ENCODE results near the gene BOLL. TPM values are rescaled to one million over a fixed set of nuclear protein-coding genes. Genes with fewer than 3 reads are reported as not detected.

Gene BOLL
- total and polyA plus RNA-seq, 2 donors (not counting 1 experiment from before 2014, with no cell fraction given): not detected

- no peak for DNase-seq (ENCODE audit: low read depth in 2 of 2)
- Histone ChIP-seq H2AFZ (ENCODE audit: low read length) (no peak overlapping the region), H3K36me3 (ENCODE audit: control insufficient read depth, insufficient read depth, low read length) (no peaks in the 10 kb centered on the region), H3K9me3 (ENCODE audit: control insufficient read depth, insufficient read depth, low read depth, low read length) (no peaks in the 10 kb centered on the region), H3K79me2 (ENCODE audit: control insufficient read depth, insufficient read depth, low read length) (no peaks in the 10 kb centered on the region), H4K20me1 (ENCODE audit: control insufficient read depth, extremely low read depth, insufficient read depth, low read length) (no peaks in the 10 kb centered on the region), H3K27ac (ENCODE audit: insufficient read depth, low read length) (no peak overlapping the region), H3K4me3 (replicated peaks in 1 of 4; ENCODE audit: control extremely low read depth in 1 of 4, insufficient read depth in 1 of 4, low read depth in 3 of 4, low read length in 4 of 4) (no peak overlapping the region), H3K27me3 (ENCODE audit: control insufficient read depth, insufficient read depth, low read length) (no peaks in the 10 kb centered on the region), H3K4me2 (ENCODE audit: extremely low read depth, insufficient read depth, low read length) (no peak overlapping the region), H3K4me1 (ENCODE audit: control insufficient read depth, extremely low read depth, insufficient read depth, low read length) (no peaks in the 10 kb centered on the region), H3K9ac (ENCODE audit: insufficient read depth, low read length) (no peak overlapping the region)
- TF ChIP-seq EZH2 (IDR thresholded peaks at IDR 0.05; ENCODE audit: low read length, missing control alignments): no peak
- no peak for TF ChIP-seq CTCF (conservative IDR thresholded peaks at IDR 0.05 in 1 of 2, IDR thresholded peaks at IDR 0.05 in 1 of 2; ENCODE audit: low read depth in 1 of 2, low read length in 2 of 2)
Measured at GRCh38 chr2:197801033-197801432, 15.9 kb upstream of the BOLL start.

GRCh38 chr2:197800091-197800490, 15.0 kb upstream of the BOLL start:
- DNase-seq (ENCODE audit: low read depth in 2 of 2): no peak
- Histone ChIP-seq H3K27ac (ENCODE audit: insufficient read depth, low read length) (no peak overlapping the region), H3K79me2 (ENCODE audit: control insufficient read depth, insufficient read depth, low read length) (no peaks in the 10 kb centered on the region), H3K4me1 (ENCODE audit: control insufficient read depth, extremely low read depth, insufficient read depth, low read length) (no peaks in the 10 kb centered on the region), H3K4me2 (ENCODE audit: extremely low read depth, insufficient read depth, low read length) (no peak overlapping the region), H4K20me1 (ENCODE audit: control insufficient read depth, extremely low read depth, insufficient read depth, low read length) (no peaks in the 10 kb centered on the region), H3K4me3 (replicated peaks in 1 of 4; ENCODE audit: control extremely low read depth in 1 of 4, insufficient read depth in 1 of 4, low read depth in 3 of 4, low read length in 4 of 4) (no peak overlapping the region), H3K36me3 (ENCODE audit: control insufficient read depth, insufficient read depth, low read length) (no peaks in the 10 kb centered on the region), H3K9me3 (ENCODE audit: control insufficient read depth, insufficient read depth, low read depth, low read length) (no peaks in the 10 kb centered on the region), H3K27me3 (ENCODE audit: control insufficient read depth, insufficient read depth, low read length) (no peaks in the 10 kb centered on the region), H2AFZ (ENCODE audit: low read length) (no peak overlapping the region), H3K9ac (ENCODE audit: insufficient read depth, low read length) (no peak overlapping the region)
- TF ChIP-seq EZH2 (IDR thresholded peaks at IDR 0.05; ENCODE audit: low read length, missing control alignments) (no peak), CTCF (conservative IDR thresholded peaks at IDR 0.05 in 1 of 2, IDR thresholded peaks at IDR 0.05 in 1 of 2; ENCODE audit: low read depth in 1 of 2, low read length in 2 of 2) (no peak)

- TF ChIP-seq EZH2 (IDR thresholded peaks at IDR 0.05; ENCODE audit: low read length, missing control alignments): no peak
- TF ChIP-seq CTCF (conservative IDR thresholded peaks at IDR 0.05 in 1 of 2, IDR thresholded peaks at IDR 0.05 in 1 of 2; ENCODE audit: low read depth in 1 of 2, low read length in 2 of 2): no peak
- no peak overlapping the region for H3K4me3 ChIP-seq (replicated peaks in 1 of 4; ENCODE audit: control extremely low read depth in 1 of 4, insufficient read depth in 1 of 4, low read depth in 3 of 4, low read length in 4 of 4)
- H3K36me3 ChIP-seq (ENCODE audit: control insufficient read depth, insufficient read depth, low read length): no peaks in the 10 kb centered on the region
- no peak overlapping the region for H3K4me2 ChIP-seq (ENCODE audit: extremely low read depth, insufficient read depth, low read length)
- no peaks in the 10 kb centered on the region for H3K4me1 ChIP-seq (ENCODE audit: control insufficient read depth, extremely low read depth, insufficient read depth, low read length)
- H3K27me3 ChIP-seq (ENCODE audit: control insufficient read depth, insufficient read depth, low read length): no peaks in the 10 kb centered on the region
- no peaks in the 10 kb centered on the region for H3K79me2 ChIP-seq (ENCODE audit: control insufficient read depth, insufficient read depth, low read length)
- DNase-seq (ENCODE audit: low read depth in 2 of 2): peak in 1 of 2 donors; percentile 21
- H2AFZ ChIP-seq (ENCODE audit: low read length): no peak overlapping the region
- no peak overlapping the region for H3K9ac ChIP-seq (ENCODE audit: insufficient read depth, low read length)
- no peaks in the 10 kb centered on the region for H3K9me3 ChIP-seq (ENCODE audit: control insufficient read depth, insufficient read depth, low read depth, low read length)
- H4K20me1 ChIP-seq (ENCODE audit: control insufficient read depth, extremely low read depth, insufficient read depth, low read length): no peaks in the 10 kb centered on the region
- no peak overlapping the region for H3K27ac ChIP-seq (ENCODE audit: insufficient read depth, low read length)
Measured at GRCh38 chr2:197799068-197799467, 13.9 kb upstream of the BOLL start.

Measured in fibroblast of lung (primary cell).